ENCODE measurements around the gene UQCRC1.

UQCRC1 gene

DNA sequence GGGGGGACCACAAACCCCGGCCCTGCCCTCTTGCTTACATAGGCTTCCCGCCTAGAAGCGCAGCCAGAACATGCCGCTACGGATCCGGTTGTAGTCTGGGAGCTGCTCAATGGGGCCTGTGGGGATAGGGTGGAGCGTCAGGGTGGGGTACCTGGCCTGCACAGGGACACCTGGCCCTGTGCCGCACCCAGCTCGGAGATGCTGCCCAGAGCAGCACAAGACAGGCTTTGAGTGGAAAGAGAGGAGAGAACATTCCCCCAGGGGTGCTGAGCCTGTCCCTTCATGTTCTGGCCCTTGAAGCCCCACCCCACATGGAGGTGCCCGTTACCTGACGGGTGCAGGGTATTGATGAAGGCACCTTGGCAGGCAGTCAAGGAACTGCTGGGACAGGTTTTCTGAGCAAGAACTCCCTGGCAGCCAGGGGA, 10.4 kb downstream of the UQCRC1 start:
- no peak for DNase-seq (ENCODE audit: low read depth)

DNA sequence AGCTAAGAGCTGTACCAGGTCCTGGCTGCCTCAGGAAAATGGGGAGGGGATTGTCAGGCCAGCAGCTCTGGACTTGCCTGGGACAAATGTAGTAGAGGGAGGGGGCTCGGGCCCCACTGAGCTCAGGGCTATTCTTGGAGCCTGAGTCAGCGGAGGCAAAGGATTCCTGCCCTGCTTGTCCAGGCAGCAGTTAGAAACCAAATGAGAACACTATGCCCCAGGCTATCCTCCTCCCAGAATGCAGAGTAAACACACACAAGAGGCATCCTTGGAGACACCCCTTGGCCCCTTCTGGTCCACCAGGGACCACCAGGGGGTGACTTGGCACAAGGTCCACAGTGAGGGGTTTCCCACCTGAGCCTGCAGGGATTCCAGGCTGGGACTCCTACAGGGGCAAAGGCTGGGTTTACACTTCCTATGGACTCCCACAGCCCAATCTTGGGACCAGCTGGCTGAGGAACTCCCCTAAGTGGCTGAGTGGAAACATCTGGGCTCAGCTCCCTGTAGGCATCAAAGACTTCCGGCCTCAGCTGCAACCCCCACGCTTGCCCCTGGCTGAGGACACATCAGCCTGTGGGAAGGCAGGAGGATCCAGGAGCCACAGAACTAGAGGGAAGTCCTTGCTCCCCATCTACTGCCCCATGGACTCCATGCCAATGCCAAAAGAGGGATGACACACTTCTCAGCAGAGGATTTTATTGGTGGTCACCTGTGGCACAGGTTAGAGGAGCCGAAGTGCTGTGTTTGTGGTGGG, 10.9 kb downstream of the UQCRC1 start:
- DNase-seq (ENCODE audit: low read depth): no peak

DNA sequence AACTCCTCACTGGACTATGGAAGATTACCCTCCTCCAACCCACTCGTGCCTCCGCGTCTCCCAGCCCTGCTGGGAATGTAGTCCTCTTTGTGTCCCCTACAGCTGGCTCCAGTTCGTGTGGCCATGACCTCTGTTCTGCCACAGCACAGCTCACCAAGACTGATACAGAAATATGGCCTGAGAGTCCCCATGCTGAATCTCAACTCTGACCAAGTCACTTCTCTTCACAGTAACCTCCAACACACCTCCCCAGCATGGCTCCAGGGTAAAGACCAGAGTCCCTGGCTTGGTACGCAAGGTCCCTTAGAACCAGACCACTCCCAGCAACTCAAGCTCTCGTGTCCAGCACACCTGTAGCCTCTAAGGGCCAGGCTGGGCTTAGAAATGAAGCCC, 12.0 kb downstream of the UQCRC1 start:
- no peak for DNase-seq (ENCODE audit: low read depth)

DNA sequence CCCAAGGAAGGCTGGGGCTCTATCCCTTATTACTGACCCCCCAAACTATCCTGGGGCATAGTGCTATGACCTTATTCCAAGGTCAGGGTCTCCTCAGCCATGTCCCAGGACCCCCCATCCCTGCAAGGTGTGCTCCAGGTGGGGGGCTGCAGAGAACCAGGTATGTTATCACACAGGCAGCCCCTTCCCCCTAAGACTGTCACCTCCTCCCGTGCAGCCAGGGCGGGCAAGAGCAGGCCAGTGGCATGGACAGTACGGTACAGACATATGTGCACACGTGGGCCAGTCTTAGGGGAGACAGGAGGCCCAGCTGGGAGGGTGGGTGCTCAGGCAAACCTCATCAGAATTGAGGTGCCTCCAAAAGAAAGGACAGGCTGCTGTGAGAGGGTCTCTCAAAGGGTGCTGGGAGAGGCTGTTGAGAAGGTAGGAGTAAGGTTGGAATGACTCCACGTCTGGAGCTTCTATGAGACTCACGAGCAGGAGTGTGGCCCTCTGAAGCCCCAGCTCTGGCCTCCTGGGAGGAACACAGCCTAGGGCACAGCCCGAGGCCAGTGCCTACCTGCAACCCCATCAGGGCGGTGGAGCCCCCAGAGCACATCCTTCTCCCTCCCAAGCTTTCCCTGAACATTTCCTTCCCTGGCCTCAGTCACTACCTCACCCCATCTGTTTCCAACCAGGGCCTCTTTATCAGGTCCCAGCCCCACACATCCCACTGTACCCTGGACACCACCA, 12.6 kb downstream of the UQCRC1 start:
- no peak for DNase-seq (ENCODE audit: low read depth)

DNA sequence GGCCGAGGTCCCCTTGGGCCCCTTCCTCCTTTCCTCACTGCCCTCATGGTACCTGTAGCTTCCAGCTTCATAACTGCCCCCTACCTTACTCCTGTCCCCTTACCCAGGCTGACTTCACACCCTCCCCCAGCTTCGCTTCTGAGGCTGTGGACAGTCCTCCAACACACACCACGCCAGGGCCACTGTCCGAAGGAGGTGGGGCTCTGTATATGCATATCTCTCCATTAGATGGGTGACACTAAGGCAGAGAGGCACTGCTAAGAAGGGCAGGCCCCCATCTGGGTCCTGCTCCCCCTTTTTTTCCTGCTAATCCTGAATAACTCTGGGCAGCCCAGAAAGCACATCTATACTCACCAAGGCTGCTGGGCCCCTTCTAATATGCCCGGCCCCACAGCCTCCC, 13.3 kb downstream of the UQCRC1 start:
- DNase-seq (ENCODE audit: low read depth): no peak

DNA sequence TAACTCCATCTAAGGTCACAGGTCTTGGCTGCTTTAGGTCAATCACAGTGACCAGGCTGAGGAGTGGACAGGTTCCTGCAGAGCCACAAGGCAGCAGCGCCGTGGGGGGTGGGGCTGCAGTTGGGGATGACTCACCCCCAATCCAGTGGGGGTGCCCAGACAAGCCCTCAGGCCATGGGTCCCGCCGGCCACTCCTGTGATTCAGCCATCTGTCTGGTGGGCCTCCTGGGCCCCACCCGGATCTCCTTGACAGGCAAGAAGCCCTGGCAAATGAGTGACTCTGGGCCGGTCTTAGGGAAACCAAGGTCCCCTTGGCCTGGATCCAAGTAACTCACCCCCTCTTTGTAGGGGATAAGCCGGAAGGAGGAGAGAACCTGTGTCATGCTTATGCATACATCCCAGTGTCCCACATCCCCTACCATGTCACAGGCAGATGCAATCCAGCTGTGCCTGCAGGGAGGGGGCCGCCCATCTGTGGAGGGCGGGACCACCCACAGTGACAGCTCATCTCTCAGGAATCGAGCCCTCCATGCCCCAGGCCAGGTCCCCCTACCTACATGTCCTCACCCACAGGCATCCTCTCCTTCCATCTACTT, 13.8 kb downstream of the UQCRC1 start:
- DNase-seq (ENCODE audit: low read depth): no peak

DNA sequence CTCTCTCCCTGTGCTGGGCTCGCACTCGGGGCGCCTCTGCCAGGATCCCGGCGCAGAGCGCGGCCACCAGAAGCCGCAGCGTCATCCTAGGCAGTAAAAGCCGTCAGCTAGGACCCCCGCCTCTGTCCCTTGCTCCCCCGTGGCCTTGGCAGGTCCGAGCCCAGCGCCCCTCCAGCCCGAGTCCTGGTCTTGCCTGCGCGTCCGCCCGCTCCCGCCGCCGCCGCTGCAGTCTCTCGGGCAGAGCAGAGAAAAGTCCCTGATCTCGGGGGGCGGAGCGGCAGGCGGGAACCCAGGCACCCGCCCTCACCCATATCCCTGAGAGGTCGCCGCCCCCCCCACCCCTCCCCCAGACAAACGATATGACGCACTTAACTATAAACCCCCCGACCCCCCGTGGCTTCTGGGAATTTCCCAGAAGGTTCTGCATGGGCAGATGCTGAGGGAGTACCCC, 14.3 kb downstream of the UQCRC1 start, which contains the start of gene COL7A1:
COL7A1 (minus strand) TSS at position 255 of the 451 bp plus-strand sequence; CDS start at position 85, 170 bp downstream.
- no peak for DNase-seq (ENCODE audit: low read depth)

DNA sequence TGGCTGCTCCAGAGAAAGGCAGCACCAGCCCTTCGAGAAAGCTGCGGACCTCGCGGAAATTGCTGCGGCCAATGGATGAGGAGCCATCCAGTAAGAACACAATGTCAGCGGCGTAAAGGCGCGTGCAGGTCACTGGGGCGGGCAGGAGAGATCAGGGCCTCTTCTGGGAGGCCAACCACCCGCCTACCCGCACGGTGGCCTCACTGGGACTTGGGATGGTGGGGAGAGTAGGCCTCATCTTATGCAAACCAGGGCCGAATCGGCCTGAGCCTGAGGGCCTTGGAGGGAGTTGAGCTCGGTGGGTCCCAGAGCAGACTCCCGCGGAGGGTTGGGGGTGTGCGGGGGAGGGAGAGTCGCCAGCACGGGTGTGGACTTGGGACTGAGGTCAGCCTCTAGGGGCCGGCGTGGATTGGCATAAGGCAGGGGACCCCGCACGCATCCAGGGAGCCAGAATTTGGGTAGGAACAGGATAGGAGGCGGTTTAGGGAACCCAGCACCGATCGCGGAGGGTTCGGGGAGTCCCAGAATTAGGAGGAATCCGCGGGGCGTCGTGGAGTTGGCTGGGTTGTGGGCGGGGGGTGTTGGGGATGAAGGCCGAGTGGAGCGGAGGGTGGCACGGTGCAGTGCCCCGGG, 14.9 kb downstream of the UQCRC1 start:
- no peak for DNase-seq (ENCODE audit: low read depth)

DNA sequence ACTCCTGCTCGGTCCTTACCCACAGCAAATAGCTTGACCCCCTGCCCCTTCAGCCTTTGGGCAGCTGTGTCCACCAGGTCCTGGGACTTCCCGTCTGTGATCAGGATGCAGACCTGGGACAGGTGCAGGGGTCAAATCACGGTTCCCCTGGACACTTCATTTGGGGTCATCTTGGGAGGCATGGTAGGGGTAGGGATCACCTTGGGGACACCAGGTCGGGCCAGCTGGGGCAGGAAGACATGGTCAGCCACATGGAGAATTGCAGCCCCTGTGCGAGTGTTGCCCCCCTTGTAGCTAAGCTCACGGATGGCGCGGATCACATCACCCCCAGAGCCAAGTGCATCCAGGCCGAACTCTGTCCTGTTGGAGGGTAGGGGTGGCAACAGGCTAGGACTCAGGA, 16.1 kb downstream of the UQCRC1 start:
- DNase-seq (ENCODE audit: low read depth): no peak

DNA sequence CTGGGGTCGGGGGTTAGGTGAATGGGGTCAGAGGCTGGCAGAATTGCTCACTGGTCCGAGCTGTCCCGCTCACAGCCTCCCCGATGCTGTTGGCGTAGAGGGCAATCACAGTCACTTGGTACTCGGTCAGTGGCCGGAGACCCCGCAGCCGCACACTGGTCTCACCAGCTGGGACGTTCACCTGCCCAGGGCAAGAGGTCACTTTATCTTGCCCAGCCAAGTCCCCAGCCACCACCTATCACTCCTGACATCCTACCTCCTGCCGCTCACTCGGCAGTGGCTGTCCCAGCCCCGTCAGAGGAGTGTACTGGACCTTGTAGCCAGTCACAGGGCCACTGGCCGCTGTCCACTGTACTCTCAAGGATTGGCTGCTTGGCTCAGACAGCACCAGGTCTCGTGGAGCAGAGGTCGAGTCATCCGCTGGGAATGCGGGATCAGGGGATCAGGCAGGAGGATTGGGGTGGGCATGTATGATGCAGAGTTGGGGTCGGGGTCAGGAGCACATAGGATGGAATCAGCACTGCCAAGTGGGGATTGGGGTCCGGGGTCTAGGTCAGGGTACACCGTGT, 16.8 kb downstream of the UQCRC1 start:
- no peak for DNase-seq (ENCODE audit: low read depth)

DNA sequence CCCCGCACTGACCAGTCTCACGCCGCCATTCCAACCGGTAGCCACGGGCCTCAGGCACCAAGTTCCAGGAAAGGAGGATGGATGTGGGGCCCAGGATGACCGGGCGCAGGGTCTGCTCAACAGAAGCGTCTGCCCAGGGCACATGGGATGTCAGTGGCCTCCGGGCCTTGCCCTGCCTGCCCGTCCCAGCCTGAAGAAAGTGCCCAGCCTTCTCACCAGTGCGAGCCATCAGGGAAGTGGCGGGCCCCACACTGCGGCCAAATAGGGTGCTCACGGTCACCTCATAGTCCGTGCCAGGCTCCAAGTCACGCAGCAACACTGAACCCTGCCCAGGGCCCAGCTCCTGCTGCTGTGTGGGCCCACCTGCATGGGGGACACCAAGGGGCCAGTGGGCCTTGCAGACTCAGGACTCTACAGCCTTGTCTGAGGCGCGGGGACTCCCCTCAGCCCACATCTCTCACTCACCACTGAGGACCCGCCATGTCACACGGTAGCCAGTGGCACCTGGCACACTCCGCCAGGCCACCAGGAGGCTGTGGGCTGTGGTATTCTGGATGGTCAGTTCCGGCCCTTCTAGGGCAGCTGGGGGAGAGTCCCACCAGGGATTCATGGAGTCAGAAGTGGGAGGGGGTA, 17.4 kb downstream of the UQCRC1 start:
- no peak for DNase-seq (ENCODE audit: low read depth)

DNA sequence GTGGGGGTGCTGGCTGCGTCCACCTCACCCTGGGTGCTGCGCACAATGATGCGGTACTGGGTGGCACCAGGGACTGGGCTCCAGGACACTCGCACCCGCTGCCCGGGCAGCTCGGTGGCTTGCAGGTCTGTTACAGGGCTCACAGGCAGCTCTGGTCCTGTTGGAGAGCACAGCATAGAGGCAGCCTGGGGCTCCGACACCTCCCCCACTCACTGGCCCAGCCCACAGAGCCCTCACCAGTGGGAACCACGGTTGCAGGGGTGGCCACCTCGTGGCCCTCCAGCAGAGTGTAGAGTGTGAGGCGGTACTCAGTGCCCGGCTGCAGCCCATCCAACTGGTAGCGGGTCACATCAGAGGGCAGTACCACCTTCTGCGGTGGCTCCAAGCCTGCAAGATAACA, 18.0 kb downstream of the UQCRC1 start:
- no peak for DNase-seq (ENCODE audit: low read depth)

DNA sequence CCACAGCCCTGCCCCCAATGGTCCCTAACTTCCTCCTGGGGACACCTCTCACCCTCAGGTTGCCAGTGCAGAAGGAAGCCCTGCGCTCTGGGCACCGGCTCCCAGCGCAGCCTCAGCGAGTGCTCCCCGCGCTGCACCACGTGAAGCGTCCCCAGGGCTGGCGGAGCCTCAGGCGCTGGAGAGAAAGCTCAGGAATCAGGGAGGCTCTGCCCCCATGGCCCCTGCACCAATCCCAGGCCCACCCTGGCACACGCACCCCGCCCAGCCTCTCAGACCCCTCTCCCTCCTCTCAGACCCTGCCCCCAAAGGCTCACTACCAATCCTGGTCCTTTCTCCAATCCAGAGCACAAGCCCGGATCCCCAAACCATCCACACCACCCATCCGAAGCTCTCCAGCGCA, 21.2 kb downstream of the UQCRC1 start:
- no peak for DNase-seq (ENCODE audit: low read depth)

DNA sequence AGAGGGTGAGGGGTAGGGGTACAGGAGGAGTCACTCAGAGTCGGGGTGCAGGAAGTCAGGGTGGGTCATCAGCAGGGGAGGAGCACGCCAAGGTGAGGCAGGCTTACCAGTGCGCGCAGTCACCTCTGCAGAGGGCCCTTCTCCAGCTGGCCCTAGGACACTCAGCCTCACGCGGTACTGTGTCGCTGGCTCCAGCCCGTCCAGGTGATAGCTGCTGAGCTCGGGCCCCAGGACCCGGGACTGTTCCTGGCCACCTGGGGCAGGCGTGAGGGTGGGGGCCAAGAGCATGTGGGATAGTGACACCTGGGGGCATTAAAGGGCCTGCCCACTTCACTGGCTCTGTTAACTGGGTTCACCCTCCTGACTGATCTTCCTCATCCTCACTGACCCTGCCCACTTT, 21.8 kb downstream of the UQCRC1 start:
- no peak for DNase-seq (ENCODE audit: low read depth)

DNA sequence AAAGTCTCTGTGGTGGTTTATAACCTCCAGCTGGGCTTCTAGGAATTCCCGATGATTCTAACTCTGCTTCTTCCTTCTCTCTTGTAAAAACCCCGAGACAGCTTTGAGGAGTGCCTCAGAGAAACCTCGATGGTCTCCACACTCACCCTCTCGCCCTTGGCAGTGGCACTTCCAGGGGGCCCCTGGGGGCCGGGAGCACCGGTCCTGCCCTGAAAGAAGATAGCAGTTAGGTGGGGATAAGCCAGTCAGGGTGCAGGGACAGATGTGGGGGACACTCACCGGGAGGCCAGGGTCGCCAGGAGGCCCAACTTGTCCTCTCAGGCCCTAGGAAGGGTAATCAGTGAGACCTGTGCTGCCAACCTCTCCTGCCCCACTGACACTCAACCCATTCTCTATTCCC, 24.0 kb downstream of the UQCRC1 start:
- no peak for DNase-seq (ENCODE audit: low read depth)

DNA sequence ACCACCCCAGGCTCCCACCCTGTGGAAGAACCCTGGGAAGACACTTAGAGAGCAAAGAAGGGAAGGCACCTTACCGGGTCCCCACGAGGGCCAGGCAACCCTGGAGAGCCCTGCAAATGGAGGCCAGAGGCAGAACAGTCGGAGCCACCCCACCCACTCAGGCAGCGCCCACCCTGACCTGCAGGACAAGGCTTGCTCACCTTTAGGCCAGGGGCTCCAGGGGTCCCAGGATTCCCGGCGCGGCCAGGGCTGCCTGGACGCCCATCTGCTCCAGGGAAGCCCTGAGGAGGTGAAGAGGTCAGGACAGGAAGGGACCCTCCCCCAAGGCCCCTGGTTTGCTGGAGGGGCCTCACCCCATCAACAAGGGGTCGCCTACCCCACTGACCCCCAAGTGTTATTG, 24.6 kb downstream of the UQCRC1 start:
- no peak for DNase-seq (ENCODE audit: low read depth)

DNA sequence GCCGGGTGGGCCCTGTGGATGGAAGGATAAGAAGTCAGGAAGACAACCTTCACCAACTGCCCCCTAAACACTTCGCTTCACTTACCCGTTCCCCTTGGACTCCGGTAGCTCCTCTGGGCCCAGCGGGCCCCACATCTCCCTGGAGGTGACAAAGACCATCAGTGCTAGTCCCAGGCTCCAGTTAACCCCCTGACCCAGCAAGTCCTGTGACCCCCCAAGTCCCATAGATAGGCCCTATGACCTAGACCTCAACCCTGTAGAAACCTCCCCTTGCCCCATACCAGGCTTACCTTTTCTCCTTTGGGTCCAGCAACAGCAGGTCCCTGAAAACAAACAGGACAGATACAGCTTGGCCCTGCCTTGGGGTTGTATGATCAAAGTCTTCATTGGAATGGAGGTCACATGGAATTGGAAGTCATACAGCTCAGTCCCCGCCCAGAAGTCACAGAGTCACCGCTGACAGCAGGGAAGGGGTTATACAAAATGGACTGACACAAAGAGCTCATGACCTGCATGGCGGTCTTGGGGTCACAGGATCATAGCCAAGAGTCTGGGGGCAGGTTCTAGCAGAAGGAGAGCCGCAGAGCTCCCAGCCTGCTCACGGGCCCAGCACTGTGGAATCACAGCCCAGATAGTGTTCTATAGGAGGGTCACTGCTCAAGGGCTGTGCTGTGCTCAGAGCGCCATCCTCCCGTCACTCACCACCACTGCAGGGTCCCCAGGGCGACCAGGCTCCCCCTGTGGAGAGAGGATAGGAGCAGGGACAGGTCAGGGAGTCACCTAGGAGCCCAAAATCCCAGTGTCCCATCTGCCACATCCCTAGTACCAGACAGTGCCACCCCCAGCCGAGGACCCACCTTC, 27.6 kb downstream of the UQCRC1 start:
- no peak for DNase-seq (ENCODE audit: low read depth)

DNA sequence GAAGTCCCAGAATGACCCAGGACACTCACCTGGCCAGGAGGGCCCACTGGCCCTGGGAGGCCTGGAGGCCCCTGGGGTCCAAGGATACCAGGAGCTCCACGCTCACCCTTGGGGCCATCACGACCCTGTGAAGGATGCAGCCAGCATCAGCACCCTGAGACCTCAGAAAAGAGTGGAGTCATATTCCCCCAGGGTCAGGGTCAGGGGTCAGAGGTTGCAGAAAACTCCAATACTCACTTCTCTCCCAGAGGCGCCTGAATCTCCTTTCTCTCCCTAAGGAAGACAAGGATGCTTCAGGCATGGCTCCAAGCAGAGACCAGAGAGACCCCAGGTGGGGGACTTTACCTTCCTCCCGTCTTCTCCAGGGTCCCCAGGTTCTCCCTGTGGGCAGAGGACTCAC, 32.8 kb downstream of the UQCRC1 start:
- no peak for DNase-seq (ENCODE audit: low read depth)

DNA sequence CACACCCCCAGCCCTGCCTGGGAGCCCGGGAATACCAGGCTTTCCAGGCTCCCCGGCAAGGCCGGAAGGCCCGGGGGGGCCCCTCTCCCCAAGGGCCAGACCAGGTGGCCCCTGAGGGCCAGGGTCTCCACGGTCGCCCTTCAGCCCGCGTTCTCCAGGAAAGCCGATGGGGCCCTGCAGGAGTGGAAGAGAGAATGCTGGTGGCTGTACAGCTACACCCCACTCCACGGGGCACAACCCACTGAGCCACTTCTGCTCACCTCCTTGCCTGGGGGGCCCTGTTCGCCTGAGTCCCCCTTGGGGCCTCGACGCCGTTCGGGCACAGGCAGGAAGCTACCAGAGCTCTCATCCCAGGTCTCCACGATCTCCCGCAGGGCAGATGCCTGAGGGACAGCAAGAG, 34.1 kb downstream of the UQCRC1 start:
- DNase-seq (ENCODE audit: low read depth): no peak

DNA sequence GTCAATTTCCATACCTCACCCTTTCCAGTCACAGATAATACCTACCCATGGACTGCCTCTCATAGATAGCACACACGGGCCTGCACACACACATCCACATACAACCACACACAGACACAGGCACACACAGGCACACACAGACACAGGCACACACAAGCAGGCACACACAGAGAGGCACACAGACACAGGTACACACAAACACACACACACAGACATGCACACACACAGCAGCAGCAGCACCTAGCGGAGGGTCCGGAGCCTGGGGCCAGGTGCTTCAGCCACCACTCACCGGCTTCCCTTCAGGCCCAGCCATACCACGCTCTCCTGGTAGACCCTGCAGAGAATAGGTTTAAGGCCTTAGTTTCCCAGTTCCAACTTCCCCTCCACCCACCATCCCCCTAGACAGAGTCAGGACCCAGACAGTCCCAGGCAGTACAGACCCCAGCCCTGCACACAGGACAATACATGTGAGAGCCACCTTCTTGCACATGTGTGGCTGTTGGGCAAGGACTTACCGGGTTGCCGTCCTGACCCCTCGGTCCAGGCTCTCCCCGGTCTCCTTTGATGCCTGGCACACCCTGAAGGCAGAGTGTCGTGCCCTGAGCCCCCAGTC, 35.4 kb downstream of the UQCRC1 start:
- DNase-seq (ENCODE audit: low read depth): no peak
